GM19467 (cell line): ENCODE data around the gene CD36.

Source experiments
- ATAC-seq: cut with Tn5 transposase; IDR thresholded peaks from one replicate; pipeline ENCODE4 v1.9.1; 2021; ENCODE audit warnings: mild to moderate bottlenecking, moderate library complexity; ENCODE audit not compliant: unreplicated experiment

CD36 gene

GRCh38 chr7:80623503-80624252 lies 14.8 kb upstream of the CD36 start:
- no peak for ATAC-seq

GRCh38 chr7:80624763-80625162 lies 13.7 kb upstream of the CD36 start:
- no peak for ATAC-seq

- no peak for ATAC-seq
Observed at GRCh38 chr7:80629023-80629422, 9.4 kb upstream of the CD36 start.

- no peak for ATAC-seq
Observed at GRCh38 chr7:80630608-80631405, 7.6 kb upstream of the CD36 start.

- no peak for ATAC-seq
Observed at GRCh38 chr7:80631421-80631820, 7.0 kb upstream of the CD36 start.

GRCh38 chr7:80632139-80632538 lies 6.3 kb upstream of the CD36 start:
- no peak for ATAC-seq

- no peak for ATAC-seq
Observed at GRCh38 chr7:80632819-80633218, 5.6 kb upstream of the CD36 start.

- no peak for ATAC-seq
Observed at GRCh38 chr7:80634505-80634904, 3.9 kb upstream of the CD36 start.

- no peak for ATAC-seq
Observed at GRCh38 chr7:80635533-80635932, 2.9 kb upstream of the CD36 start.

GRCh38 chr7:80635998-80636397 lies 2.4 kb upstream of the CD36 start:
- ATAC-seq: no peak

- no peak for ATAC-seq
Observed at GRCh38 chr7:80636709-80637108, 1.7 kb upstream of the CD36 start.

- ATAC-seq: no peak
Observed at GRCh38 chr7:80637454-80637853, 988 bp upstream of the CD36 start.

GRCh38 chr7:80639011-80639410 lies 569 bp downstream of the CD36 start:
- ATAC-seq: no peak

GRCh38 chr7:80640846-80641245 lies 2.4 kb downstream of the CD36 start:
- ATAC-seq: no peak

- ATAC-seq: no peak
Observed at GRCh38 chr7:80641548-80641947, 3.1 kb downstream of the CD36 start.

GRCh38 chr7:80642871-80643270 lies 4.4 kb downstream of the CD36 start:
- no peak for ATAC-seq

GRCh38 chr7:80643336-80643915 lies 5.0 kb downstream of the CD36 start:
- ATAC-seq: no peak

- ATAC-seq: no peak
Observed at GRCh38 chr7:80644054-80644453, 5.6 kb downstream of the CD36 start.

- ATAC-seq: no peak
Observed at GRCh38 chr7:80646083-80646865, 7.8 kb downstream of the CD36 start.

- no peak for ATAC-seq
Observed at GRCh38 chr7:80647436-80647835, 9.0 kb downstream of the CD36 start.

GRCh38 chr7:80648031-80648600 lies 9.7 kb downstream of the CD36 start:
- no peak for ATAC-seq
